GM12873 (cell line): Measurements from ENCODE around the gene HSD17B3.

ENCODE experiments used
- CTCF ChIP-seq: IDR thresholded peaks from 2 replicates; pipeline ENCODE4 v1.5.1; 2012; ENCODE audit warnings: low read depth, mild to moderate bottlenecking, moderate library complexity, low read length, control low read depth; ENCODE audit not compliant: insufficient read depth; ENCODE audit errors: missing control alignments

The HSD17B3 gene

GRCh38 chr9:96245399-96245798 lies 56.6 kb downstream of the HSD17B3 start:
- peak; percentile 40 for TF ChIP-seq CTCF

GRCh38 chr9:96243778-96244177 lies 58.2 kb downstream of the HSD17B3 start:
- TF ChIP-seq CTCF: no peak

- no peak for TF ChIP-seq CTCF
Observed at GRCh38 chr9:96242811-96243210, 59.2 kb downstream of the HSD17B3 start.

- no peak for TF ChIP-seq CTCF
Observed at GRCh38 chr9:96241391-96241809, 60.6 kb downstream of the HSD17B3 start.

DNA sequence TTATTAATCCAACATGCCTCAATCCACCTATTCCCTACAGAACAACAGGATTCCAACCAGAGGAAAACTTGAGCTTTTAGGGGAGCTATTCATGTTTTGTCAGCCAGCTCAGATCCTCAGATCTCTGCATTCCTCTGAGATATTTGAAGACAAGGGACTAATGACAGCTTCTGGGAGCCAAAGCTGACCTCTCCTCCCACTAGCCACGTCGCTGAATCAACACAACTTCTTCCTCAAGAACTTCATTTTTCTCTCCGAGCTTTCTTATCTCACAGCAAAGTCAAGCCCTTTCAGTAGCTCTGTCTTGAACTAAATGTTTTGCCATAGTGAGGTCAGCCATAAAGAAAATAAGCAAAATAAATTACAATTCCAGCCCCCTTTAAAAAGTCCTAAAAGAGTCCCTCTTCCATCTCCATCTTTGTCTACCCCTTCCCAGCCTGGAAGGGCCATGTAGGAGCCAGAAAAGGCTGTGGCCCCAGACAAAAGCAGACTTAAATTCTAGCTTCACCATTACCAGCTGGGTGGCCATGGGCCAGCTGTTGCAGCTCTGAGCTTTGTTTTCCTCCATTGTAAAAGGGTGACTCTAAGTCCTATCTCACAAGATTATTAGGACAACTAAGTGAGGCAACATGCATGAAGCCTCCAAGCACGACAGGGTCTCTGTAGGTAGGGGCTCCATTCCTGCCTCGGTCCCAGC lies 65.0 kb downstream of the HSD17B3 start:
- no peak for TF ChIP-seq CTCF

DNA sequence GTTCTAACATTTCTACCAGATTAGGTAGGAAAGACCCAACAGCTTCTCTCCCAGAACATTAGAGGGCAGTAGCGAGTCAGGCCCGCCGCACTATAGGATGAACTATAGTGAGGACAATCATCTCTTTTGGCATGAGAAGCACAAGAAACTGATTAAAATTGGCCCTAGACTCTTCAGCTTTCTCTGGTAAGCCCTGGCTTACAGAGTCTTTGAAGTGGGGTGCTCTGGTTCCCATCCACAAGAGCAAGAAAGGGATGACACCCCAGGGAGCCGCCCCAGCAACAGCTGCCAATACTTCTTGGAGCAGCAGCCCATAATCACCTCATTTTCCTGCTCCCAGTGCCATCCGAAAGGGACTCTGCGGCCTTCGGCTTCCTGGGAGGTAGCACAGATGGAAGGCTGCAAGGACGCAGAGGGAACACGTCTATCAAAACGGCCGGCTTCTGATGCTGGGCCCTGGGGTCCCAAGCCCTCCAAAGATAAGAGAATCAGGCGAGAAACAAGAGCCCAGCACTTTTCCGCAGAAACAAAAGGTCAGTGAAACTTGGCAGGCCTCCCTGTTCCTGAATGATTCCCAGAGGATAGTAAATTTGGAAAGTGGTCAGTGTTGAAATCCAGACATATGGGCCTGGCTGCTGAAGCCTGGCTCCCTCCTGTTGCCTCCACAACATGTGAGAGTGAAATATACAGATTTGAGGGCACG lies 69.3 kb downstream of the HSD17B3 start:
- peak; percentile 84 for TF ChIP-seq CTCF

- no peak for TF ChIP-seq CTCF
Observed at GRCh38 chr9:96232164-96232538, 69.8 kb downstream of the HSD17B3 start.
